HepG2 (cell line): ENCODE results near the gene UVSSA. TPM values are rescaled to one million over a fixed set of nuclear protein-coding genes. Genes with fewer than 3 reads are reported as not detected.

Source experiments
- AKAP8 ChIP-seq: sonication (generic); formaldehyde crosslinking; IDR thresholded peaks from 2 replicates; pipeline ENCODE4 v1.5.1; 2020; ENCODE audit warnings: mild to moderate bottlenecking, missing genetic modification reagents
- ASH2L ChIP-seq: fragments of 300-600, 200-600 bp; sonication (generic); IDR thresholded peaks from 2 replicates; pipeline ENCODE4 v1.7.0; 2017; ENCODE audit warnings: low read depth, mild to moderate bottlenecking, moderate library complexity, mixed read lengths, low read length; ENCODE audit not compliant: insufficient read length
- FOXP1 ChIP-seq, 2 experiments: fragments of 450-650 bp in 1 of 2; IDR thresholded peaks; 2 replicates each; pipeline ENCODE4 v1.6.1; 2017 to 2018; ENCODE audit warnings: antibody characterized with exemption in 1 of 2
- NAIF1 ChIP-seq: sonication (generic); formaldehyde crosslinking; IDR thresholded peaks from 2 replicates; pipeline ENCODE4 v1.5.0; 2020; ENCODE audit warnings: mild to moderate bottlenecking, missing genetic modification reagents, borderline replicate concordance
- NCOR1 ChIP-seq: fragments of 200-600 bp; sonication (generic); IDR thresholded peaks from 2 replicates; pipeline ENCODE4 v1.7.0; 2017; ENCODE audit warnings: antibody characterized with exemption, low read length, borderline replicate concordance
- PHF20 ChIP-seq: sonication (generic); formaldehyde crosslinking; IDR thresholded peaks from 2 replicates; pipeline ENCODE4 v1.5.0; 2020; ENCODE audit warnings: mild to moderate bottlenecking, missing genetic modification reagents
- REXO4 ChIP-seq: sonication (generic); formaldehyde crosslinking; IDR thresholded peaks from 2 replicates; pipeline ENCODE4 v1.8.0; 2022; ENCODE audit warnings: missing genetic modification reagents, mild to moderate bottlenecking, borderline replicate concordance
- SETDB1 ChIP-seq: sonication (generic); formaldehyde crosslinking; IDR thresholded peaks from 2 replicates; pipeline ENCODE4 v1.5.1; 2020; ENCODE audit warnings: missing genetic modification reagents, mild to moderate bottlenecking, borderline replicate concordance
- SNAI1 ChIP-seq: sonication (generic); formaldehyde crosslinking; IDR thresholded peaks from 2 replicates; pipeline ENCODE4 v1.5.0; 2020; ENCODE audit warnings: mild to moderate bottlenecking, missing genetic modification reagents, borderline replicate concordance
- ZBTB20 ChIP-seq: sonication (generic); formaldehyde crosslinking; IDR thresholded peaks from 2 replicates; pipeline ENCODE4 v1.8.1; 2023; ENCODE audit warnings: missing genetic modification reagents, low read depth, mild to moderate bottlenecking, borderline replicate concordance
- ZNF354B ChIP-seq: sonication (generic); formaldehyde crosslinking; IDR thresholded peaks from 2 replicates; pipeline ENCODE4 v1.8.0; 2022; ENCODE audit warnings: mild to moderate bottlenecking, missing genetic modification reagents
- ZNF430 ChIP-seq: sonication (generic); formaldehyde crosslinking; IDR thresholded peaks from 2 replicates; pipeline ENCODE4 v1.9.0; 2021; ENCODE audit warnings: mild to moderate bottlenecking, missing genetic modification reagents
- ZNF460 ChIP-seq: sonication (generic); formaldehyde crosslinking; IDR thresholded peaks from 2 replicates; pipeline ENCODE4 v1.5.1; 2020; ENCODE audit warnings: missing genetic modification reagents, mild to moderate bottlenecking, borderline replicate concordance
- ZNF546 ChIP-seq: sonication (generic); formaldehyde crosslinking; conservative IDR thresholded peaks from 2 replicates; pipeline ENCODE4 v1.8.1; 2023; ENCODE audit warnings: mild to moderate bottlenecking, missing genetic modification reagents
- ZNF674 ChIP-seq: sonication (generic); formaldehyde crosslinking; IDR thresholded peaks from 2 replicates; pipeline ENCODE4 v1.5.0; 2020; ENCODE audit warnings: low read depth, mild to moderate bottlenecking, missing genetic modification reagents
- ZNF75D ChIP-seq: sonication (generic); formaldehyde crosslinking; IDR thresholded peaks from 2 replicates; pipeline ENCODE4 v1.8.1; 2023; ENCODE audit warnings: missing genetic modification reagents, mild to moderate bottlenecking, borderline replicate concordance
- ZNF777 ChIP-seq: sonication (generic); formaldehyde crosslinking; IDR thresholded peaks from 2 replicates; pipeline ENCODE4 v1.4.0; 2020; ENCODE audit warnings: missing genetic modification reagents
- ZSCAN12 ChIP-seq: sonication (generic); formaldehyde crosslinking; IDR thresholded peaks from 2 replicates; pipeline ENCODE4 v1.9.0; 2021; ENCODE audit warnings: mild to moderate bottlenecking, missing genetic modification reagents
- polyA plus RNA-seq, 8 experiments: library from polyadenylated mRNA; depleted of rRNA in 3 of 8; stranded (reverse) in 7 of 8; unstranded in 1 of 8; fragments of >200 nt; fragmentation: Illumina TruSeq in 4 of 8; extraction: Trizol in 4 of 8; gene quantifications; 2 replicates each; pipeline versions ENCODE4 v1.2.1 to v1.2.3, GENCODE V29; 2011 to 2016; ENCODE audit warnings: low read depth in 4 of 8, missing spikeins in 1 of 8, mixed read lengths in 1 of 8; ENCODE audit not compliant: insufficient read depth in 1 of 8
- total RNA-seq, 5 experiments: library from RNA; depleted of rRNA; stranded (reverse); fragments of >200 nt; fragmentation: Illumina TruSeq; extraction: Trizol; gene quantifications; 2 replicates each; pipeline ENCODE4 v1.2.3, GENCODE V29; 2016; ENCODE audit warnings: low read depth in 1 of 5
- TF ChIP-seq, protein P1 (sequence below): sonication (generic); formaldehyde crosslinking; IDR thresholded peaks from 2 replicates; pipeline ENCODE4 v1.4.0; 2020; ENCODE audit warnings: mild to moderate bottlenecking, missing genetic modification reagents
- TF ChIP-seq, protein P2 (sequence below): sonication (generic); formaldehyde crosslinking; IDR thresholded peaks from 2 replicates; pipeline ENCODE4 v1.5.0; 2020; ENCODE audit warnings: mild to moderate bottlenecking, missing genetic modification reagents
- TF ChIP-seq, protein P3 (sequence below): sonication (generic); formaldehyde crosslinking; IDR thresholded peaks from 2 replicates; pipeline ENCODE4 v1.8.1; 2023; ENCODE audit warnings: mild to moderate bottlenecking, moderate library complexity, missing genetic modification reagents
- TF ChIP-seq, protein P4 (sequence below): IDR thresholded peaks from 2 replicates; pipeline ENCODE4 v1.6.1; 2016; ENCODE audit warnings: missing compliant biosample characterization, missing genetic modification reagents, borderline replicate concordance

The UVSSA gene
- total and polyA plus RNA-seq, 2 of the 13 experiments (the other 11 are each of a cell fraction or from before 2014, with no cell fraction given): 4.6 to 8.4 TPM

DNA sequence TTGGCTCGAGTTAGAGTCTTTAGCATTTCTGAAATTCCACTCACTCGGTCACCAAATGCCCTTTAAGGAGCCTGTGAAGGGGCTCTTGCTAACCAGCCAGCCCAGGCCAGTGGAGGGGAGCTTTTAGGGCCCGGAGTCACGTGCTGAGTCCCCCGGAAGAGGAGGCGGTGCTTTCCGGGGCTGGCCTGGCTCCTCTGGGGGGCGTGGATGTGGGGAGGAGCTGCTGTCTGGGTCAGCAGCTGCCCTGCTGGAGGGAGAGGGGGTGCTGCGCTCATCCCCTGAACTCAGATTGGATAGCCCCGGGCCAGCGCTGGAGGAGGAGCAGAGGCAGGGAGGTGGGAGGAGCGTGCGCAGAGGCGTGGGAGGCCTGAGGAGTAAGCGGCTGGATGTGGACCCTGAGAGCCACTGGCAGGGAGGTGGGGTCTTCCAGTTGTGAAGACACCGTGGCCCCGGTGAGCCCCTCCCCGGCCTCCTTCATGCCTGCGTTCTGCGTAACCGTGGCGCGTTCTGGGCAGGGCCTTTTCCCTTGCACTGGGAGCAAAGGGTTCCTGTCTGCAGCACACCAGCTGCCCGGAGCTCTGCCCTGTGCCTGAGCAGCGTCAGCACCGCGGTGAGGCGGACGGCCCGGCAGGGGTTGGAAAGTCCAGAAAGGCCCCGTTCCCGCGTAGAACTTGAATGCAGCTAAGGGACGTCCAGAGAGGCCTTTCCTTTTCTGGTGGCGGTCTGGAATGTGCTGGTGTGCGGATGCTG, 37.6 kb upstream of the UVSSA start (continued):
- TF ChIP-seq, protein P1, sequence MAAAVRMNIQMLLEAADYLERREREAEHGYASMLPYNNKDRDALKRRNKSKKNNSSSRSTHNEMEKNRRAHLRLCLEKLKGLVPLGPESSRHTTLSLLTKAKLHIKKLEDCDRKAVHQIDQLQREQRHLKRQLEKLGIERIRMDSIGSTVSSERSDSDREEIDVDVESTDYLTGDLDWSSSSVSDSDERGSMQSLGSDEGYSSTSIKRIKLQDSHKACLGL (CRISPR knock-in tag): peak; percentile 55; the same call in 1 of the 2 replicates
- no peak for TF ChIP-seq SNAI1
- TF ChIP-seq SETDB1: no peak
- no peak for TF ChIP-seq FOXP1 (IDR thresholded peaks at IDR 0.05)
- TF ChIP-seq FOXP1 (CRISPR knock-in tag; IDR thresholded peaks at IDR 0.05): no peak
- TF ChIP-seq NAIF1: no peak
- TF ChIP-seq AKAP8 (CRISPR knock-in tag): peak; percentile 87; the same call in 1 of the 2 replicates
- TF ChIP-seq REXO4 (CRISPR knock-in tag): no peak
- no peak for TF ChIP-seq ZNF430 (CRISPR knock-in tag)
- no peak for TF ChIP-seq ZNF460 (CRISPR knock-in tag)
- no peak for TF ChIP-seq ZNF546 (CRISPR knock-in tag)
- no peak for TF ChIP-seq ZNF354B (CRISPR knock-in tag)
- TF ChIP-seq ZBTB20 (CRISPR knock-in tag): no peak
- TF ChIP-seq ASH2L: no peak
- TF ChIP-seq, protein P2, sequence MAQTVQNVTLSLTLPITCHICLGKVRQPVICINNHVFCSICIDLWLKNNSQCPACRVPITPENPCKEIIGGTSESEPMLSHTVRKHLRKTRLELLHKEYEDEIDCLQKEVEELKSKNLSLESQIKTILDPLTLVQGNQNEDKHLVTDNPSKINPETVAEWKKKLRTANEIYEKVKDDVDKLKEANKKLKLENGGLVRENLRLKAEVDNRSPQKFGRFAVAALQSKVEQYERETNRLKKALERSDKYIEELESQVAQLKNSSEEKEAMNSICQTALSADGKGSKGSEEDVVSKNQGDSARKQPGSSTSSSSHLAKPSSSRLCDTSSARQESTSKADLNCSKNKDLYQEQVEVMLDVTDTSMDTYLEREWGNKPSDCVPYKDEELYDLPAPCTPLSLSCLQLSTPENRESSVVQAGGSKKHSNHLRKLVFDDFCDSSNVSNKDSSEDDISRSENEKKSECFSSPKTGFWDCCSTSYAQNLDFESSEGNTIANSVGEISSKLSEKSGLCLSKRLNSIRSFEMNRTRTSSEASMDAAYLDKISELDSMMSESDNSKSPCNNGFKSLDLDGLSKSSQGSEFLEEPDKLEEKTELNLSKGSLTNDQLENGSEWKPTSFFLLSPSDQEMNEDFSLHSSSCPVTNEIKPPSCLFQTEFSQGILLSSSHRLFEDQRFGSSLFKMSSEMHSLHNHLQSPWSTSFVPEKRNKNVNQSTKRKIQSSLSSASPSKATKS (CRISPR knock-in tag): no peak
- TF ChIP-seq ZSCAN12 (CRISPR knock-in tag): no peak
- no peak for TF ChIP-seq ZNF777 (CRISPR knock-in tag)
- peak; percentile 60; the same call in 1 of the 2 replicates for TF ChIP-seq PHF20
- TF ChIP-seq ZNF75D: no peak
- TF ChIP-seq, protein P3, sequence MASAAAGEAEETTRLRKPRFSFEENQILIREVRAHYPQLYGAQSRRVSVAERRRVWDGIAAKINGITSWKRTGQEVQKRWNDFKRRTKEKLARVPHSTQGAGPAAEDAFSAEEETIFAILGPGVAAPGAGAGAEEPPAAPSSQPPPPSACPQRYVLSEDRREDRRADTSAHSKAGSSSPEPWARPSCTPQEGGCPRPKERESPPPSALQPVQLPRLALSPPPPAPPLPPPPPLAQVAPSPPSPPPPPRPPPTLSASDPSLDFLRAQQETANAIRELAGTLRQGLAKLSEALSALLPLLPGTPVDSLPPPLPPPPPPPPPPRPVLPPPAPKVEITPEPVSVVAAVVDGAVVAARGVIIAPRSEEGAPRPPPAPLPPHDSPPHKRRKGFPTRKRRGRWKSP (CRISPR knock-in tag): peak; percentile 55; the same call in 1 of the 2 replicates
- TF ChIP-seq, protein P4, sequence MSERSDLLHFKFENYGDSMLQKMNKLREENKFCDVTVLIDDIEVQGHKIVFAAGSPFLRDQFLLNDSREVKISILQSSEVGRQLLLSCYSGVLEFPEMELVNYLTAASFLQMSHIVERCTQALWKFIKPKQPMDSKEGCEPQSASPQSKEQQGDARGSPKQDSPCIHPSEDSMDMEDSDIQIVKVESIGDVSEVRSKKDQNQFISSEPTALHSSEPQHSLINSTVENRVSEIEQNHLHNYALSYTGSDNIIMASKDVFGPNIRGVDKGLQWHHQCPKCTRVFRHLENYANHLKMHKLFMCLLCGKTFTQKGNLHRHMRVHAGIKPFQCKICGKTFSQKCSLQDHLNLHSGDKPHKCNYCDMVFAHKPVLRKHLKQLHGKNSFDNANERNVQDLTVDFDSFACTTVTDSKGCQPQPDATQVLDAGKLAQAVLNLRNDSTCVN (CRISPR knock-in tag): peak; percentile 19; the same call in 1 of the 2 replicates
- TF ChIP-seq ZNF674 (CRISPR knock-in tag): no peak
- no peak for TF ChIP-seq NCOR1
